ENCODE results near the gene RIN3. TPM values are rescaled to one million over a fixed set of nuclear protein-coding genes. Genes with fewer than 3 reads are reported as not detected.

The RIN3 gene
- total RNA-seq, 1 donor from 2014 or later = 0.76 TPM

DNA sequence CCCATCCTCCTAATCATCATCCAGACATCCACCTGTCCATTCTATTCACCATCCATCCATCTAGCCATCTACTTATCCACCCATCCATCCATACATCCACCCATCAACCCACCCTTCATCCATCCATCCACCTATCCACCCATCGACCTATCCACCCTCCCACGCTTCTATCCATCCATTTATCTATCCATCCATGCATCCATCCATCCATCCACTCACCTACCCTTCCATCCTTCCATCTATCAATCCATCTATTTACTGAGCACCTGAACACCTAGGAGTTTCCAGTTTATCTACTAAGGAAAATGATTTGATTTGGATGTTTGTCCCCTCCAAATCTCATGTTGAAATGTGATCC lies 7.5 kb downstream of the RIN3 start:
- TF ChIP-seq, protein P1, sequence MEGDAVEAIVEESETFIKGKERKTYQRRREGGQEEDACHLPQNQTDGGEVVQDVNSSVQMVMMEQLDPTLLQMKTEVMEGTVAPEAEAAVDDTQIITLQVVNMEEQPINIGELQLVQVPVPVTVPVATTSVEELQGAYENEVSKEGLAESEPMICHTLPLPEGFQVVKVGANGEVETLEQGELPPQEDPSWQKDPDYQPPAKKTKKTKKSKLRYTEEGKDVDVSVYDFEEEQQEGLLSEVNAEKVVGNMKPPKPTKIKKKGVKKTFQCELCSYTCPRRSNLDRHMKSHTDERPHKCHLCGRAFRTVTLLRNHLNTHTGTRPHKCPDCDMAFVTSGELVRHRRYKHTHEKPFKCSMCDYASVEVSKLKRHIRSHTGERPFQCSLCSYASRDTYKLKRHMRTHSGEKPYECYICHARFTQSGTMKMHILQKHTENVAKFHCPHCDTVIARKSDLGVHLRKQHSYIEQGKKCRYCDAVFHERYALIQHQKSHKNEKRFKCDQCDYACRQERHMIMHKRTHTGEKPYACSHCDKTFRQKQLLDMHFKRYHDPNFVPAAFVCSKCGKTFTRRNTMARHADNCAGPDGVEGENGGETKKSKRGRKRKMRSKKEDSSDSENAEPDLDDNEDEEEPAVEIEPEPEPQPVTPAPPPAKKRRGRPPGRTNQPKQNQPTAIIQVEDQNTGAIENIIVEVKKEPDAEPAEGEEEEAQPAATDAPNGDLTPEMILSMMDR (IDR thresholded peaks at IDR 0.05; ENCODE audit: partially characterized antibody, unreplicated experiment) = no peak
- Mint-ChIP-seq H3K36me3 (ENCODE audit: unreplicated experiment) (no peaks in the 10 kb centered on the region), H3K4me1 (ENCODE audit: low read depth, unreplicated experiment) (peaks cover 6% of the 10 kb centered on the region), H3K4me3 (ENCODE audit: unreplicated experiment) (no peak overlapping the region), H3K27ac (ENCODE audit: unreplicated experiment) (no peak overlapping the region), H3K9me3 (ENCODE audit: unreplicated experiment) (peaks cover 3% of the 10 kb centered on the region), H3K27me3 (ENCODE audit: unreplicated experiment) (no peaks in the 10 kb centered on the region)
- DNase-seq = no peak

- H3K9me3 Mint-ChIP-seq (ENCODE audit: unreplicated experiment) = no peaks in the 10 kb centered on the region
- H3K27ac Mint-ChIP-seq (ENCODE audit: unreplicated experiment) = no peak overlapping the region
- no peak overlapping the region for H3K4me3 Mint-ChIP-seq (ENCODE audit: unreplicated experiment)
- no peaks in the 10 kb centered on the region for H3K4me1 Mint-ChIP-seq (ENCODE audit: low read depth, unreplicated experiment)
- TF ChIP-seq, protein P1 (IDR thresholded peaks at IDR 0.05; ENCODE audit: partially characterized antibody, unreplicated experiment) = no peak
- no peak for DNase-seq
- no peaks in the 10 kb centered on the region for H3K36me3 Mint-ChIP-seq (ENCODE audit: unreplicated experiment)
- no peaks in the 10 kb centered on the region for H3K27me3 Mint-ChIP-seq (ENCODE audit: unreplicated experiment)
Observed at GRCh38 chr14:92523752-92524151, 10.2 kb downstream of the RIN3 start.

- Mint-ChIP-seq H3K36me3 (ENCODE audit: unreplicated experiment) (no peaks in the 10 kb centered on the region), H3K27me3 (ENCODE audit: unreplicated experiment) (no peaks in the 10 kb centered on the region), H3K4me3 (ENCODE audit: unreplicated experiment) (no peak overlapping the region), H3K4me1 (ENCODE audit: low read depth, unreplicated experiment) (no peaks in the 10 kb centered on the region), H3K27ac (ENCODE audit: unreplicated experiment) (no peak overlapping the region), H3K9me3 (ENCODE audit: unreplicated experiment) (no peaks in the 10 kb centered on the region)
- DNase-seq = no peak
- TF ChIP-seq, protein P1 (IDR thresholded peaks at IDR 0.05; ENCODE audit: partially characterized antibody, unreplicated experiment) = no peak
Observed at GRCh38 chr14:92524602-92525185, 11.1 kb downstream of the RIN3 start.

- H3K4me1 Mint-ChIP-seq (ENCODE audit: low read depth, unreplicated experiment) = no peaks in the 10 kb centered on the region
- no peak overlapping the region for H3K27ac Mint-ChIP-seq (ENCODE audit: unreplicated experiment)
- no peaks in the 10 kb centered on the region for H3K36me3 Mint-ChIP-seq (ENCODE audit: unreplicated experiment)
- TF ChIP-seq, protein P1 (IDR thresholded peaks at IDR 0.05; ENCODE audit: partially characterized antibody, unreplicated experiment) = no peak
- no peaks in the 10 kb centered on the region for H3K27me3 Mint-ChIP-seq (ENCODE audit: unreplicated experiment)
- H3K4me3 Mint-ChIP-seq (ENCODE audit: unreplicated experiment) = no peak overlapping the region
- no peaks in the 10 kb centered on the region for H3K9me3 Mint-ChIP-seq (ENCODE audit: unreplicated experiment)
- DNase-seq = no peak
Observed at GRCh38 chr14:92525322-92526095, 11.9 kb downstream of the RIN3 start.

DNA sequence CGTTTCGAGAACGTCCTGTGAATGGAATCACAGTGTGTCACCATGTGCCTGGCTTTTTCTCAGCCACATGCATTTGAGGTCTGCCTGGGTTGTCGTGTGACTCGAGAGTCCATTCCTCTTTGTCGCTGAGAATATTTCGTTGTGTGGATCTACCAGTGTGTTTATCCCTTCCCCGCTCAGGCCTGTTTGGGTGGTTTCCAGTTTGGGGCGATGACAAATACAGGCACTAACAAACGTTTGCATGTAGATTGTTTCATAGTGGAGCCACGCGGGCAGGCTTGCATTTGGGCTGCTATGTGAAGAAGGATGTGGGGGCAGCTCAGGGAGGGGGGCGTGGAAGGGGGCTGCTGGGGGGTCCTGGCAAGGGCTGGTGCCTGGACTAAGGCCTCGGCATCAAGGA lies 14.1 kb downstream of the RIN3 start:
- TF ChIP-seq, protein P1 (IDR thresholded peaks at IDR 0.05; ENCODE audit: partially characterized antibody, unreplicated experiment) = no peak
- no peaks in the 10 kb centered on the region for H3K36me3 Mint-ChIP-seq (ENCODE audit: unreplicated experiment)
- H3K4me3 Mint-ChIP-seq (ENCODE audit: unreplicated experiment) = no peak overlapping the region
- H3K9me3 Mint-ChIP-seq (ENCODE audit: unreplicated experiment) = no peaks in the 10 kb centered on the region
- no peaks in the 10 kb centered on the region for H3K4me1 Mint-ChIP-seq (ENCODE audit: low read depth, unreplicated experiment)
- H3K27ac Mint-ChIP-seq (ENCODE audit: unreplicated experiment) = no peak overlapping the region
- no peak for DNase-seq
- no peaks in the 10 kb centered on the region for H3K27me3 Mint-ChIP-seq (ENCODE audit: unreplicated experiment)
